CD14-positive monocyte (primary cell): ENCODE measurements around the gene ACVR2B. TPM values are rescaled to one million over a fixed set of nuclear protein-coding genes. Genes with fewer than 3 reads are reported as not detected.
"Not testable (repeated sequence)": the region's sequence is repeated elsewhere in the genome, so short reads cannot be mapped to it uniquely, and the experiment has no call there.

Source experiments
- DNase-seq, 3 donors: peaks; one replicate each; pipeline ENCODE4 v3.0.0-alpha.2; 2011 to 2022
- H2AFZ ChIP-seq: 2 replicates; pipeline ENCODE4 v1.6.0; 2012; ENCODE audit warnings: mild to moderate bottlenecking, low read depth, low read length, inconsistent platforms; ENCODE audit not compliant: insufficient read depth, poor library complexity, severe bottlenecking
- H3K27ac ChIP-seq, 2 donors: 1 replicate in 1 of 2; 2 replicates in 1 of 2; pipeline ENCODE4 v1.5.1; 2012 to 2013; ENCODE audit warnings: low read length in 2 of 2, control low read depth in 1 of 2, inconsistent platforms in 1 of 2, low read depth in 1 of 2, mild to moderate bottlenecking in 1 of 2
- H3K27me3 ChIP-seq, 2 donors: one replicate each; pipeline versions ENCODE4 v1.6.0 to v1.6.1; 2011 to 2013; ENCODE audit warnings: low read length in 2 of 2; ENCODE audit not compliant: control insufficient read depth in 2 of 2, insufficient read depth in 2 of 2
- H3K36me3 ChIP-seq, 2 donors: replicated peaks in 1 of 2; 1 replicate in 1 of 2; 2 replicates in 1 of 2; pipeline versions ENCODE4 v1.5.1 to v1.6.1; 2012 to 2013; ENCODE audit warnings: low read length in 2 of 2, control low read depth in 1 of 2, inconsistent platforms in 1 of 2, mild to moderate bottlenecking in 1 of 2; ENCODE audit not compliant: insufficient read depth in 2 of 2, control insufficient read depth in 1 of 2
- H3K4me1 ChIP-seq, 2 donors: 1 replicate in 1 of 2; 2 replicates in 1 of 2; pipeline versions ENCODE4 v1.5.1 to v1.6.1; 2012 to 2013; ENCODE audit warnings: low read length in 2 of 2, control low read depth in 1 of 2, inconsistent platforms in 1 of 2, mild to moderate bottlenecking in 1 of 2, moderate library complexity in 1 of 2; ENCODE audit not compliant: insufficient read depth in 2 of 2, control insufficient read depth in 1 of 2
- H3K4me2 ChIP-seq: replicated peaks from 2 replicates; pipeline ENCODE3; 2012; ENCODE audit warnings: low read length, moderate library complexity, mild to moderate bottlenecking; ENCODE audit not compliant: poor library complexity, severe bottlenecking; ENCODE audit errors: extremely low read depth
- H3K4me3 ChIP-seq, 3 experiments: fragments of 200-600 bp in 1 of 3; sonication (generic) in 1 of 3; replicated peaks in 1 of 3; 1 replicate in 2 of 3; 2 replicates in 1 of 3; pipeline ENCODE4 v1.5.1; 2011 to 2013; ENCODE audit warnings: low read length in 3 of 3, mild to moderate bottlenecking in 3 of 3, control low read depth in 2 of 3, low read depth in 2 of 3, inconsistent platforms in 1 of 3, moderate library complexity in 1 of 3
- H3K79me2 ChIP-seq: 2 replicates; pipeline ENCODE4 v1.6.0; 2012; ENCODE audit warnings: mild to moderate bottlenecking, control low read depth, inconsistent platforms, low read length, moderate library complexity; ENCODE audit not compliant: insufficient read depth
- H3K9ac ChIP-seq: 2 replicates; pipeline ENCODE4 v1.6.0; 2017; ENCODE audit warnings: low read length, mild to moderate bottlenecking; ENCODE audit not compliant: insufficient read depth, poor library complexity, severe bottlenecking
- H3K9me3 ChIP-seq, 2 donors: replicated peaks in 1 of 2; 1 replicate in 1 of 2; 2 replicates in 1 of 2; pipeline versions ENCODE4 v1.5.1 to v1.6.1; 2012 to 2013; ENCODE audit warnings: low read length in 2 of 2, control low read depth in 1 of 2; ENCODE audit not compliant: control insufficient read depth in 1 of 2, insufficient read depth in 1 of 2
- H4K20me1 ChIP-seq: 2 replicates; pipeline ENCODE4 v1.6.0; 2012; ENCODE audit warnings: mild to moderate bottlenecking, low read length, control low read depth, moderate library complexity; ENCODE audit not compliant: insufficient read depth
- H3K27ac Mint-ChIP-seq, 7 donors: one replicate each; pipeline ENCODE4 v1.8.0; 2020; ENCODE audit warnings: mild to moderate bottlenecking in 7 of 7, mixed read lengths in 7 of 7, moderate library complexity in 6 of 7, inconsistent platforms in 2 of 7
- H3K27me3 Mint-ChIP-seq, 3 donors: one replicate each; pipeline ENCODE4 v1.8.0; 2021 to 2022; ENCODE audit warnings: low read depth in 3 of 3, mild to moderate bottlenecking in 3 of 3, mixed read lengths in 3 of 3, moderate library complexity in 3 of 3, inconsistent platforms in 1 of 3
- H3K36me3 Mint-ChIP-seq, 2 donors: one replicate each; pipeline ENCODE4 v1.8.0; 2020; ENCODE audit warnings: mixed read lengths in 2 of 2, inconsistent platforms in 1 of 2, mild to moderate bottlenecking in 1 of 2
- H3K4me1 Mint-ChIP-seq: one replicate; pipeline ENCODE4 v1.8.0; 2020; ENCODE audit warnings: mild to moderate bottlenecking, mixed read lengths
- H3K4me3 Mint-ChIP-seq, 2 donors: one replicate each; pipeline ENCODE4 v1.8.0; 2020; ENCODE audit warnings: mild to moderate bottlenecking in 2 of 2, mixed read lengths in 2 of 2, moderate library complexity in 1 of 2
- H3K9me3 Mint-ChIP-seq, 7 donors: one replicate each; pipeline ENCODE4 v1.8.0; 2020 to 2022; ENCODE audit warnings: mixed read lengths in 7 of 7, mild to moderate bottlenecking in 6 of 7, moderate library complexity in 6 of 7, inconsistent platforms in 2 of 7
- WGBS: methylation state at CpG from one replicate; pipeline ENCODE4 v1.1.5; 2013; ENCODE audit warnings: missing lambda C conversion rate; ENCODE audit not compliant: insufficient coverage; 5-methylcytosine and 5-hydroxymethylcytosine counted together
- intact Hi-C, 2 donors: fragments of 100-400 bp; cut with micrococcal nuclease; formaldehyde crosslinking; loops; one replicate each; pipeline versions ENCODE4 v1.15.0 to v1.15.1; 2023
- polyA plus RNA-seq, 3 donors: library from polyadenylated mRNA; depleted of rRNA in 1 of 3; unstranded in 2 of 3; stranded (reverse) in 1 of 3; fragments of 300-500 nt in 2 of 3; fragments of >200 nt in 1 of 3; fragmentation: Illumina TruSeq in 2 of 3; gene quantifications; 1 replicate in 2 of 3; 2 replicates in 1 of 3; pipeline ENCODE4 v1.2.3, GENCODE V29; 2012 to 2021

The ACVR2B gene
- polyA plus RNA-seq, 3 donors: 0.15 to 0.41 TPM; not detected in 1

GRCh38 chr3:38433661-38434060, 20.0 kb upstream of the ACVR2B start:
- intact Hi-C loops, H3K4me1 ChIP-seq, H3K9ac ChIP-seq, H4K20me1 ChIP-seq, H2AFZ ChIP-seq, H3K4me1 Mint-ChIP-seq, H3K4me3 Mint-ChIP-seq, H3K27ac Mint-ChIP-seq, H3K79me2 ChIP-seq, H3K36me3 Mint-ChIP-seq, H3K27me3 ChIP-seq, H3K36me3 ChIP-seq, DNase-seq, H3K4me2 ChIP-seq, H3K4me3 ChIP-seq, H3K27ac ChIP-seq: not testable (repeated sequence)
- peaks cover 3 to 13% (median 4%) of the 10 kb centered on the region in 3 donors for H3K27me3 Mint-ChIP-seq
- peaks cover 38 to 40% of the 10 kb centered on the region in 2 donors for H3K9me3 ChIP-seq
- H3K9me3 Mint-ChIP-seq: peaks cover 34 to 76% (median 69%) of the 10 kb centered on the region in 7 donors
- 83% methylated on average over 1 of the region's 2 CpGs for WGBS

- H3K36me3 ChIP-seq, H3K4me2 ChIP-seq, H3K27me3 ChIP-seq, DNase-seq, H4K20me1 ChIP-seq, H2AFZ ChIP-seq, H3K79me2 ChIP-seq, H3K36me3 Mint-ChIP-seq, H3K9ac ChIP-seq, H3K4me1 ChIP-seq, H3K4me3 ChIP-seq, intact Hi-C loops, H3K4me3 Mint-ChIP-seq, H3K27ac ChIP-seq, H3K4me1 Mint-ChIP-seq: not testable (repeated sequence)
- WGBS: 0% methylated on average over 4 of the region's 5 CpGs
- peaks cover 26 to 57% (median 49%) of the 10 kb centered on the region in 7 donors for H3K9me3 Mint-ChIP-seq
- H3K27ac Mint-ChIP-seq: peak overlapping the region in 1 of 7 donors; percentile 41
- peaks cover 27 to 30% of the 10 kb centered on the region in 2 donors for H3K9me3 ChIP-seq
- peaks cover 12 to 21% (median 13%) of the 10 kb centered on the region in 3 donors for H3K27me3 Mint-ChIP-seq
These were observed 15.1 kb upstream of the ACVR2B start for GRCh38 chr3:38438436-38439069.

GRCh38 chr3:38443205-38443604, 10.5 kb upstream of the ACVR2B start:
- H3K4me1 Mint-ChIP-seq, intact Hi-C loops, H4K20me1 ChIP-seq, H3K4me3 ChIP-seq, H3K9ac ChIP-seq, H3K4me2 ChIP-seq, H3K4me1 ChIP-seq, H3K36me3 ChIP-seq, H3K4me3 Mint-ChIP-seq, H3K27ac Mint-ChIP-seq, H3K79me2 ChIP-seq, DNase-seq, H2AFZ ChIP-seq, H3K27ac ChIP-seq, H3K36me3 Mint-ChIP-seq: not testable (repeated sequence)
- Histone ChIP-seq H3K27me3 (peaks cover 4 to 10% of the 10 kb centered on the region in 2 donors), H3K9me3 (peaks cover 13 to 19% of the 10 kb centered on the region in 2 donors)
- Mint-ChIP-seq H3K27me3 (peaks cover 11 to 23% (median 14%) of the 10 kb centered on the region in 3 donors), H3K9me3 (peaks cover 13 to 37% (median 25%) of the 10 kb centered on the region in 7 donors)
- WGBS: 100% methylated on average over 2 of the region's 4 CpGs
